ENCODE results near the gene ROS1. TPM values are rescaled to one million over a fixed set of nuclear protein-coding genes. Genes with fewer than 3 reads are reported as not detected.
"Not testable (repeated sequence)": the region's sequence is repeated elsewhere in the genome, so short reads cannot be mapped to it uniquely, and the experiment has no call there.

The ROS1 gene
- total RNA-seq, 1 experiment from 2014 or later: 49.3 TPM

GRCh38 chr6:117384659-117385058 lies 41.1 kb downstream of the ROS1 start:
- no peak for DNase-seq (ENCODE audit: low read depth)

GRCh38 chr6:117381749-117382148 lies 44.0 kb downstream of the ROS1 start:
- no peak for DNase-seq (ENCODE audit: low read depth)

GRCh38 chr6:117380298-117380697 lies 45.4 kb downstream of the ROS1 start:
- DNase-seq (ENCODE audit: low read depth): no peak

- no peak for DNase-seq (ENCODE audit: low read depth)
Measured at GRCh38 chr6:117375446-117375845, 50.3 kb downstream of the ROS1 start.

GRCh38 chr6:117373211-117373813 lies 52.4 kb downstream of the ROS1 start:
- DNase-seq (ENCODE audit: low read depth): no peak

GRCh38 chr6:117372289-117372688 lies 53.5 kb downstream of the ROS1 start:
- not testable (repeated sequence) for DNase-seq (ENCODE audit: low read depth)

- no peak for DNase-seq (ENCODE audit: low read depth)
Measured at GRCh38 chr6:117371492-117371891, 54.2 kb downstream of the ROS1 start.

GRCh38 chr6:117359581-117359980 lies 66.2 kb downstream of the ROS1 start:
- DNase-seq (ENCODE audit: low read depth): no peak

GRCh38 chr6:117354671-117355070 lies 71.1 kb downstream of the ROS1 start:
- DNase-seq (ENCODE audit: low read depth): no peak

GRCh38 chr6:117352466-117353081 lies 73.2 kb downstream of the ROS1 start:
- peak; percentile 8 for DNase-seq (ENCODE audit: low read depth)

GRCh38 chr6:117351521-117351920 lies 74.2 kb downstream of the ROS1 start:
- no peak for DNase-seq (ENCODE audit: low read depth)

GRCh38 chr6:117346142-117346930 lies 79.4 kb downstream of the ROS1 start:
- peak; percentile 25 for DNase-seq (ENCODE audit: low read depth)

GRCh38 chr6:117345292-117345610 lies 80.5 kb downstream of the ROS1 start:
- no peak for DNase-seq (ENCODE audit: low read depth)

GRCh38 chr6:117344444-117345291 lies 81.1 kb downstream of the ROS1 start:
- DNase-seq (ENCODE audit: low read depth): no peak

GRCh38 chr6:117338567-117338966 lies 87.2 kb downstream of the ROS1 start:
- peak; percentile 15 for DNase-seq (ENCODE audit: low read depth)

- DNase-seq (ENCODE audit: low read depth): no peak
Measured at GRCh38 chr6:117329926-117330325, 95.8 kb downstream of the ROS1 start.

- no peak for DNase-seq (ENCODE audit: low read depth)
Measured at GRCh38 chr6:117328500-117328899, 97.2 kb downstream of the ROS1 start.

GRCh38 chr6:117328005-117328389 lies 97.7 kb downstream of the ROS1 start:
- no peak for DNase-seq (ENCODE audit: low read depth)

- no peak for DNase-seq (ENCODE audit: low read depth)
Measured at GRCh38 chr6:117327149-117328004, 98.4 kb downstream of the ROS1 start.

GRCh38 chr6:117326396-117326795 lies 99.3 kb downstream of the ROS1 start:
- DNase-seq (ENCODE audit: low read depth): peak; percentile 29

GRCh38 chr6:117317261-117317660 lies 108.5 kb downstream of the ROS1 start:
- DNase-seq (ENCODE audit: low read depth): peak; percentile 40
